ENCODE measurements around the gene DNLZ.

The DNLZ gene

DNA sequence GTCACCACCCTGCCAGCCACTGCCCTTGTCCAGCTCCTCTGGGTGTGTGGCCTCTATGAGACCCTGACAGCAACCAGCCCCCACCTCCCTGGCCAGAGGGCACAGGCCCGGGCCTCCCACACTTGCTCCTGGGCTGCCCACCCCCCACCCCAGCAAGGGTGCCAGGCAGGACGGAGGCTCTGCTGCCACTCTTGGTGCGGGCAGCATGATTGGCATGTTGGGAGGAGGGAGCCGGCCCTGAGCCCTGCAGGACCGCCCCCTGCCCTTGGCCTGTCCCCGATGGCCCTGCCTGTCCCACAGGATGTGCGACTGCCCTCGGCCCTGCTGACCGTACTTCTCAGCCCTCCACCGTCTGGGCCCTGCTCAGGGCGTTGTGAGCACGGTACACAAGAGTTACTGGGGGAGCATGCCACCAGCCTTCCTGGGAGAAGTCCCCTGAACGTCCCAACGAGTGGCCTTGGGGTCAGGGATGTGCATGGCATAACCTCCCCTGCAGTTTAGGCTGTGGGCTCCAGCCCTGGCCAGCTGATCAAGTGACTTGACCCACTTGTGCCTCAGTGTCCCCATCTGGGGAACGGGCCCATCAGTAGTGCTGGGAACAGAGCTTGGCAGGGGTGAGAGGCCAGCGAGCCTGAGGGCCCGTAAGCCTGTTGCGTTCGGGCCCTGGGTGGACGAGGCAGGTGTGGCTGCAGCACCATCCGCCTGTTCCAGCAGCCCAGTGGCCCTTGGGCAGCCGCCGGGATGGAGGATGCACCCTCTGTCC lies 20.2 kb downstream of the DNLZ start:
- DNase-seq (ENCODE audit: low read depth in 3 of 3), result no peak

DNA sequence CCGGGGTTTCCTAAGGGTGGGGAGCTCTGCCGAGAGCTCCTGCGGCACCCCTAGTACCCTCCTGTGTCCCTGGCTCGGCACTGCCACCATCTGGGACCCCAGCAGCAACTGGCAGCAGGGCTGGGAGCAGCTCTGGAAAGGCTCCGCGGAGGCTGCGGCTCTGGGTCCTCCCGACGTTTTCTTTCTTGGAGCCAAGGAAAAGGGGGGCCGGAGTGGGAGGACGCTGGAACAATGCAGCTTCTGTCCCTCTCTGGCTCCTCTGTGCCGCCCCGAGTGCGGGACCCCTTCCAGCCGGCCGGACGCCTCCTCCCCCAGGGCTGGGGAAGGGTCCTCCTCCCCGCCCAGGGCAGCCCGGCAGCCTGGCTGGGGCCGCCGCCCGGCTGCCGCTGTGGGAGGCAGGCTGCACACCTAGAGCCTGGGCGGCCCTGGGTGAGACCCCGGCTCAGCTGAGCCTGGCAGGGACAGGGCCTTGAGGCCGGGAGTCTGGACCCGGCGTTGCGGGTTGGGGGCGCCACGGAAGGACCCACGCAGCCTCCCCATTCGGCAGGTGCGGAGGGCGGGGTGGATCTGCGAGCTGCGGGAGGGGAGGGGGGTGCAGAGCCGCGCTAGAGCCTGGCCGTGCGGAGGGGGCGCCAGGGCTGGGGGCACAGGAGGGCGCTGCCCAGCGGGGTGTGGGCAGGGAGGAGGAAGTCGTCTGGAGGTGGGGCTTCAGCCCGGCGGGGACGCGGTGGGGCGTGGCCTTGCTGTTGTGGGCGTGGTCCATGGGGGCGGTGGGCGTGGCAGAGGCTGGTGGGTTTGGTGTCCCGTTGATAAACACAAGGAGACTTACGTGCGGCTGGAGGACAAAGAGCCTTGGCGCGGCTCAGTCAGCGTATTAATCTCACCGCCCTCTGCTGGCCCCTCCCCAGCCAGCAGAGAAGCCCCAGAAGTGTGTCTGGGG lies 21.1 kb downstream of the DNLZ start:
- DNase-seq (ENCODE audit: low read depth in 3 of 3), result peak; percentile 43 to 51 (median 50)

GRCh38 chr9:136341769-136342168 lies 21.8 kb downstream of the DNLZ start:
- DNase-seq (ENCODE audit: low read depth in 3 of 3), result no peak

- no peak for DNase-seq (ENCODE audit: low read depth in 3 of 3)
Measured at GRCh38 chr9:136341042-136341655, 22.4 kb downstream of the DNLZ start.

- no peak for DNase-seq (ENCODE audit: low read depth in 3 of 3)
Measured at GRCh38 chr9:136340356-136341041, 23.0 kb downstream of the DNLZ start.

- no peak for DNase-seq (ENCODE audit: low read depth in 3 of 3)
Measured at GRCh38 chr9:136339958-136340310, 23.6 kb downstream of the DNLZ start.

DNA sequence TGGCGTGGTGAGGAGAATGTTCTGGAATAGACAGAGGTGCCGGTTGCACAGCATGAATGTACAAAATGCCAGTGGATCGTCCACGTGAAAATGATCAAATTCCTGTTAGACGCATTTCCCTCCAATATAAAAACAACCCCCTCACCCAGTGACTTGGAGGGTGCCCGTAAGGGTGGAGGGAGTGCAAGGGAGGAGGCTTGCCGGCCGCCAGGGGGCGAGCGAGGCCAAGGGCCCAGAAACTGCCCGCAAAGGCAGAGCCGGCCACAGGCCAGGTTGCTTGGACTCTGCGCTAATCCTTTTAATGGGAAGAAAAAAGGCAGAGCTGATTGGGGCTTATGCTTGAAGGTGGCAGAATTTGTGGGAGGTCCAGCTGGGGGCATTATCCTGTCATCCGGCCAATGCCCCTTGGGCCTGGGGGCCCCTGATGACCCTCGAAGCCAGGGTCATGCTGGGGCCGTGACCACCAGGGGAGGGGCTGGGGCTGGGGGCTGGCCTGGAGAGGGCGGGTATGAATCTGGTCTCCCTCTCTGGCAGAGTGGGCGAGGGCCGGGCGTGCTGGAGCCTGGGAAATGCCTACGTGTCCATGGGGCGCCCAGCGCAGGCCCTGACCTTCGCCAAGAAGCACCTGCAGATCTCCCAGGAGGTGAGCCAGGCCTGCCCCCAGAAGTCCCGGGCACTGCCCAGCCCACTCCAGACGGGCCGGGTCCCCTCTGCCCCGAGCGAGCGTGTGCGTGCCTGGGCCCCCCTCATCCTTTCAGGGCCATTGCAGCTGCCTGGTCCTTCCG lies 24.2 kb downstream of the DNLZ start:
- no peak for DNase-seq (ENCODE audit: low read depth in 3 of 3)

GRCh38 chr9:136338511-136338910 lies 25.0 kb downstream of the DNLZ start:
- no peak for DNase-seq (ENCODE audit: low read depth in 3 of 3)

DNA sequence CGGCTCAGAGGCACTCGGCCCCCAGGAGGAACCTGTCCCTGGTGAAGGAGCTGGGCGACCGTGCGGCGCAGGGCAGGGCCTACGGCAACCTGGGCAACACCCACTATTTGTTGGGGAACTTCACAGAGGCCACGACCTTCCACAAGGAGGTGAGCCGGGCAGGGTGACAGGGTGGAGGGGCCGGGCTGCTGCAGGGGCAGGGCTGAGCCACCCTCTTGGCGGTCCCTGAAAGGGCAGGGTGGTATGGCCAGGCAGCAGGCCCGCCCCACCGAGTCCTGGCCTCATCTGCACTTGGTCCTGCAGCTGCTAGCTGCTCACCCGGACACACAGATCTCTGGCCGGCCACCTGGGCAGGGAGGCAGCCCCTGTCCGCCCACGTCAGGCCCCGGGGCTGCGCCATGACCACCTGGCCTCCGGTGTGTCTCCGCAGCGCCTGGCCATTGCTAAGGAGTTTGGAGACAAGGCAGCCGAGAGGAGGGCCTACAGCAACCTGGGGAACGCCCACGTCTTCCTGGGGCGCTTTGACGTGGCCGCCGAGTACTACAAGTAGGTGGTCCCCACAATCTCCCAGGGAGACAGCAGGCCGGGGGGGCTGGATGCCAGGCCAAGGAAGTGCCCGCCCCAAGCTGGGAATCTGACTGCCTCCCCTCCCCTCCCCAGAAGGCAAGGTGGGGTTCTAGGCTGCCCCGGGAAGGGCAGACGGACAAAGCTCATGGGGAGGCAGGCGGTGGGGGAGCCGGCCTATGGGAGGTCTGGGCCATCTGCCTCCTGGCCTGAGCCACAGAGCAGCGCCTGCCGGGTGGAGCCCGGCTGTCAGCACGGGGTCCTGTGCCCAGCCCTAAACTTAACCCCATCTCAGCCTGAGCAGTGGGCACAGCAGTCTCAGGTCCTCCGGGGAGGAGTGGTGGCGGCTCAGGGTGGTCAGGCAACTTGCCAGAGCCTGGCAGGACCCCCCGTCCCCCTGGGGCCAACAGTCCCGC lies 25.8 kb downstream of the DNLZ start:
- no peak for DNase-seq (ENCODE audit: low read depth in 3 of 3)

- no peak for DNase-seq (ENCODE audit: low read depth in 3 of 3)
Measured at GRCh38 chr9:136336881-136337280, 26.7 kb downstream of the DNLZ start.

DNA sequence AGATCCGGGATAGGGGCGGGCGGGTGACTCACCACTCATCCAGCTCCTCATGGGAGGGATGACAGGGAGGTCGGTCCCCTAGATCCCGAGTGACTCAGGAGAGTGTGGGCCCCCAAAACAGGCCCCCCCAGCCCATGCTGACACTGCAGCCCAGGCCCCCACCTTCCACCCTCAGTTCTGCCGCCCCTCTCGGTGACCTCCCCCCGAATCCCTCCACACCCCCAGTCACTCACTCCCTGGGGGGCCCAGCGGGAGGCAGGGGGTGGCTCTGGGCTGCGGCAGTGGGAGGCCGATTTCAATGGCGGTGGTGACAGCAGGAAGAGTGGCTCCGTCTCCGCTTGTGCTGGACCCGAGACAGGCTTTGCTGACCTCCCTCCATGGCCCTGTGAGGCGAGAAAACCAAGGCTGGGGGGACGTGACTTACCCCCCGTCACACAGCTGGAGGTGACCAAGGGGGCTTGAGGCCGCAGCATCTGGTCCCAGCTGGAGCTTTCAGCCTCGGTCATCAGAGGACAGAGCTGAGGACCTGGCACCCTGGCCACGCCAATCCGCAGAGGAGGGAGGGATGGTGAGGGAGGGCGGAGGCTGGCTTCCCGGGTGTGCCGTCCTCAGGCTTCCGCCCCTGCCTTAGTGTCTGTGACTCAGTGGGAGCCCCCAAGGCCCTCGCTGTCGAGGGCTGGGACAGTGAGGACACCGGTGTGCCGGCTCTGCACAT lies 27.2 kb downstream of the DNLZ start:
- no peak for DNase-seq (ENCODE audit: low read depth in 3 of 3)

DNA sequence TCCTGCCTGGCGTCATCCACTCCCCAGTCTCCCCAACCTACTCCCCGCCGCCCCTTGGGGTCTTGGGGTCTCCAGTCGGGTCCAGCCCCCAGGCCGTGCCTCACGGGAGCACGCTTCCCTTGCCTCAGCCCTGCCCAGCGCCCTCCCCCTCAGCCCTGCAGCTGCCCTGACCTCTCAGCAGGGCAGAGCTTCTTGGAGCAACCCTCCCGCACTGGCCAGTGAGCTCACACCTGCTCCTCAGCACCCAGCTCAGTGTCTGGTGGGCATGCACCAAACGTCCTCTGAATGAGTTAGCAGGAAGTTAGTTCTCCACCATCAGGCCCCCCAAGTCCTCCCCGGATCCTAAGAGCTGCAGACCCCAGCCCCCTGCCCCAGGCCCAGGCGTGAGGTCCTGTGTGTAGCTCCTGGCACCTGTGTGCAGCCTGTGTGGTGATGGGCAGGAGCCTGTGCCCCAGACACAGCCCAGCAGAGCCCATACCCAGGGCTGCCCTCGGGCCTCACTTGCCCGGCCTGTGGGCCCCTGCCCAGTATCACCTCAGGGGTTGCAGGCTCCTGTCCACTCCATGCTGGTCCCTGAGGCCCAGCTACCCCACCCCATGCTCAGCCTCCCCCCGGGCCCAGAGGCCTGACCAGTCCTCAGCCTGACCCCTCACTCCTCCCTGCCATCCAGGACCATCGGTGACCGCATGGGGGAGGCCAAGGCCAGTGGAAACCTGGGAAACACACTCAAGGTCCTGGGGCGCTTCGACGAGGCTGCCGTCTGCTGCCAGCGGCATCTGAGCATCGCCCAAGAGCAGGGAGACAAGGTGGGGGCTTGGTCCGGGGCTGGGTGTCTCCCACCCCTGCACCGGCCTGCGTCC lies 28.0 kb downstream of the DNLZ start:
- DNase-seq (ENCODE audit: low read depth in 3 of 3), result no peak

DNA sequence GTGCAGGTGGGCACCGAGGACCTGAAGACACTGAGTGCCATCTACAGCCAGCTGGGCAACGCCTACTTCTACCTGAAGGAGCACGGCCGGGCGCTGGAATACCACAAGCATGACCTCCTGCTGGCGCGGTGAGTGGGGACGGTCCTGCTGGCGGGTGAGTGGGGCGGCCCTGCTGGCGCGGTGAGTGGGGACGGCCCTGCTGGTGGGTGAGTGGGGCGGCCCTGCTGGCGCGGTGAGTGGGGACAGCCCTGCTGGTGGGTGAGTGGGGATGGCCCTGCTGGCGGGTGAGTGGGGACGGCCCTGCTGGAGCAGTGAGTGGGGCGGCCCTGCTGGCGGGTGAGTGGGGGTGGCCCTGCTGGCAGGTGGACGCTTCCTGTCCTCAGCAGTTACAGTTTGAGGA lies 29.0 kb downstream of the DNLZ start:
- DNase-seq (ENCODE audit: low read depth in 3 of 3), result no peak

DNA sequence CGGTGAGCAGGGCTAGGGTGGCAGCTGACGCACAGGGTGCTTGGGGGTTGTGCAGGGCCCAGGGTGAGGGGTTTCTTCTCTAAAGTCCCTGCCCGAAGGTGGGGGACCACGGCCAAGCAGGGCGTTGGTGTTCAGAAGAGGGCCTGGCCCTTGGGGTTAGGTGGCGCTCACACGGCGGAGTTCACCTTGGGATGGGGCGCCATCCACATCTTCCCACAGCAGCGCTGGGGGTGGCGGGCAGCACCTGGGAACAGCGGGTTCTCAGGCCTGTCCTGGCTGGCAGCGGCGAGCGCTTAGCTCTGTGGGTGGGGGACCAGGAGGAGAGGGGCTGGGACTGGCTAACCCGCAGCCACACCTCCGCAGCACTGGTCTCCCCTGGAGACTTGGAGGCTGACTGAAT lies 30.1 kb downstream of the DNLZ start:
- no peak for DNase-seq (ENCODE audit: low read depth in 3 of 3)

DNA sequence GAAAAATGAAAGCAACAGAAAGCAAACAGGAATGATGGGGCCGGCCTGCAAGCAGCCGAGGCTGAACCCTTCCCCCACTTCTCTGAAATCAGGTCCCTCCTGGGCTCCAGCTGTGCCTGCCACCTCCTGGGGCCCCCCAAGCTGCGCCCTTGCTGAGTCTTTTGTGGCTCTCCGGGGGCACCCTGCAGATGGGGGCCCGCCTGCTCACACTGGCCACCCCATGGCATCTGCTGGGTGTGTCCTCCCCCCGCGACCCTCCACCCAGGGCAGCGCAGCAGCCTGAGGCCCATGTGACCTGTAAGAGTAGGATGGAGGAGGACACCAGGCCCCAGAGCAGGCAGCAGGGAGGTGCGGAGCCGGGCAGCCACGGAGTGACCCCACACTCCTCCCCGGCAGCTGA lies 30.5 kb downstream of the DNLZ start:
- no peak for DNase-seq (ENCODE audit: low read depth in 3 of 3)

DNA sequence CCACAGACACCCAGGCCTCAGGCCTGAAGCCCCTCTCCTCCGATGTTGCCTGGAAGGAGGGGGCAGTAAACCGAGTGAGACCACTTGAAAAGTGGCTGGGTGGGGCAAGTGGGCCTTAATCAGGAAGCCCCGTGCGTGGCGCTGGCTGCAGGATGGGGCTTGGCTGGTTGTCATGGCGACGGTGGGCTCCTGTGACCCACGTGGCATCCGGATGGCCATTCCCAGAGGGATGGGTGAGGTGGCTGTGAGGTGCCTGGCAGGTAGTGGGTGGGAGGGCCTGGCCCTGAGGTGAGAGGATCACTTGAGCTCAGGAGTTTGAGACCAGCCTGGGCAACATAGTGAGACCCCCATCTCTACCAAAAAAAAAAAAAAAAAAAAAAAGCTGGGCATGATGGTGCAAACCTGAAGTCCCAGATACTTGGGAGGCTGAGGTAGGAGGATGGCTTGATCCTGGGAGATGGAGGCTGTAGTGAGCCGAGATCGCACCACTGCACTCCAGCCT lies 31.0 kb downstream of the DNLZ start:
- DNase-seq (ENCODE audit: low read depth in 3 of 3), result no peak

- no peak for DNase-seq (ENCODE audit: low read depth in 3 of 3)
Measured at GRCh38 chr9:136331556-136332481, 31.7 kb downstream of the DNLZ start.

All from stimulated activated CD4-positive, alpha-beta T cell treated with anti-CD3 and anti-CD28 coated beads, TNF-alpha, amount 100 ng/mL, for 48 hours (primary cell).